GM21367 (cell line): Measurements from ENCODE around the gene FPGT.
"Not testable (repeated sequence)": the region's sequence is repeated elsewhere in the genome, so short reads cannot be mapped to it uniquely, and the experiment has no call there.

Source experiments
- ATAC-seq: cut with Tn5 transposase; IDR thresholded peaks from one replicate; pipeline ENCODE4 v1.9.1; 2021; ENCODE audit not compliant: unreplicated experiment

The FPGT gene

DNA sequence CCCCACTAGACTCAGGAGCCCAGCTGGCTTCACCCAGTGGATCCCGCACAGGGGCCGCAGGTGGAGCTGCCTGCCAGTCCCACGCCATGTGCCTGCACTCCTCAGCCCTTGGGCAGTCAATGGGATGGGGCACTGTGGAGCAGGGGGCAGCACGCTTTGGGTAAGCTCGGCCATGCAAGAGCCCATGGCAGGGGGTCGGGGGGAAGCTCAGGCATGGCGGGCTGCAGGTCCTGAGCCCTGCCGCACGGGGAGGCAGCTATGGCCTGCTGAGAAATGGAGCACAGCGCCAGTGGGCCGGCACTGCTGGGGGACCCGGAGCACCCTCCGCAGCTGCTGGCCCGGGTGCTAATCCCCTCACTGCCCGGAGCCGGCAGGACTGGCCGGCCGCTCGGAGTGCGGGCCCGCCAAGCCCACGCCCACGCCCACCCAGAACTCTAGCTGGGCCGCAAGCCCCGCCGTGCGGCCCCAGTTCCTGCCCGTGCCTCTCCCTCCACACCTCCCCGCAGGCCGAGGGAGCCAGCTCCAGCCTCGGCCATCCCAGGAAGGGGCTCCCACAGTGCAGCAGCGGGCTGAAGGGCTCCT lies 55.3 kb downstream of the FPGT start:
- not testable (repeated sequence) for ATAC-seq
